CD4-positive, alpha-beta memory T cell (primary cell): Measurements from ENCODE around the gene MYF5. TPM values are rescaled to one million over a fixed set of nuclear protein-coding genes. Genes with fewer than 3 reads are reported as not detected.
"Not testable (repeated sequence)": the region's sequence is repeated elsewhere in the genome, so short reads cannot be mapped to it uniquely, and the experiment has no call there.

ENCODE experiments used
- CTCF ChIA-PET: fragments of 350-600 bp; sonication (Branson Sonifier 250); formaldehyde crosslinking; loops from one replicate; lab custom pipeline; 2021; ENCODE audit warnings: inconsistent platforms; ENCODE audit not compliant: partially characterized antibody; lab: Charles Lee
- POLR2A ChIA-PET: fragments of 350-600 bp; sonication (Branson Sonifier 250); formaldehyde crosslinking; loops from one replicate; lab custom pipeline; 2021; ENCODE audit not compliant: partially characterized antibody; lab: Charles Lee
- DNase-seq, 5 donors: peaks; one replicate each; pipeline versions ENCODE4 v3.0.0 to v3.0.0-alpha.2; 2020 to 2022; ENCODE audit warnings: mixed read lengths in 1 of 5
- H3K27ac ChIP-seq: one replicate; pipeline ENCODE4 v1.7.0; 2013; ENCODE audit warnings: low read depth, low read length
- H3K27me3 ChIP-seq: 2 replicates; pipeline ENCODE4 v1.7.0; 2013; ENCODE audit warnings: mild to moderate bottlenecking, low read length, moderate library complexity; ENCODE audit not compliant: insufficient read depth
- H3K36me3 ChIP-seq: 2 replicates; pipeline ENCODE4 v1.7.0; 2013; ENCODE audit warnings: mild to moderate bottlenecking, low read length, moderate library complexity; ENCODE audit not compliant: insufficient read depth
- H3K4me1 ChIP-seq: 2 replicates; pipeline ENCODE4 v1.7.0; 2013; ENCODE audit warnings: mild to moderate bottlenecking, low read length, moderate library complexity; ENCODE audit not compliant: insufficient read depth
- H3K4me3 ChIP-seq, 2 donors: one replicate each; pipeline ENCODE4 v1.7.0; 2013; ENCODE audit warnings: low read length in 2 of 2, mild to moderate bottlenecking in 1 of 2
- H3K9me3 ChIP-seq, 2 donors: one replicate each; pipeline ENCODE4 v1.7.0; 2013; ENCODE audit warnings: low read length in 2 of 2, control low read depth in 1 of 2; ENCODE audit not compliant: control insufficient read depth in 1 of 2
- H3K27ac Mint-ChIP-seq, 7 donors: one replicate each; pipeline ENCODE4 v1.8.0; 2020 to 2021; ENCODE audit warnings: mixed read lengths in 7 of 7, mild to moderate bottlenecking in 6 of 7, inconsistent platforms in 3 of 7, moderate library complexity in 3 of 7
- H3K27me3 Mint-ChIP-seq, 2 donors: one replicate each; pipeline ENCODE4 v1.8.0; 2020 to 2021; ENCODE audit warnings: mixed read lengths in 2 of 2
- H3K36me3 Mint-ChIP-seq, 2 donors: one replicate each; pipeline ENCODE4 v1.8.0; 2020 to 2021; ENCODE audit warnings: mixed read lengths in 2 of 2, inconsistent platforms in 1 of 2, mild to moderate bottlenecking in 1 of 2
- H3K4me1 Mint-ChIP-seq, 4 donors: one replicate each; pipeline ENCODE4 v1.8.0; 2020 to 2021; ENCODE audit warnings: mixed read lengths in 4 of 4, mild to moderate bottlenecking in 1 of 4
- H3K4me3 Mint-ChIP-seq, 8 donors: one replicate each; pipeline ENCODE4 v1.8.0; 2020 to 2021; ENCODE audit warnings: mixed read lengths in 8 of 8, mild to moderate bottlenecking in 7 of 8, moderate library complexity in 6 of 8, inconsistent platforms in 3 of 8
- H3K9me3 Mint-ChIP-seq, 8 donors: one replicate each; pipeline ENCODE4 v1.8.0; 2020 to 2021; ENCODE audit warnings: mixed read lengths in 8 of 8, mild to moderate bottlenecking in 5 of 8, inconsistent platforms in 3 of 8, moderate library complexity in 1 of 8
- intact Hi-C: fragments of 100-400 bp; cut with micrococcal nuclease; formaldehyde crosslinking; loops from one replicate; pipeline ENCODE4 v1.15.1; 2023
- polyA plus RNA-seq, 2 donors: library from polyadenylated mRNA; unstranded; fragments of 300-500 nt; fragmentation: Illumina TruSeq; gene quantifications; one replicate each; pipeline ENCODE4 v1.2.3, GENCODE V29; 2021
- total RNA-seq, 2 experiments: library from RNA; stranded (reverse); gene quantifications; one replicate each; pipeline ENCODE4 v1.2.3, GENCODE V29; 2021

MYF5 gene
- total RNA-seq (not detected), polyA plus RNA-seq (not detected)

DNA sequence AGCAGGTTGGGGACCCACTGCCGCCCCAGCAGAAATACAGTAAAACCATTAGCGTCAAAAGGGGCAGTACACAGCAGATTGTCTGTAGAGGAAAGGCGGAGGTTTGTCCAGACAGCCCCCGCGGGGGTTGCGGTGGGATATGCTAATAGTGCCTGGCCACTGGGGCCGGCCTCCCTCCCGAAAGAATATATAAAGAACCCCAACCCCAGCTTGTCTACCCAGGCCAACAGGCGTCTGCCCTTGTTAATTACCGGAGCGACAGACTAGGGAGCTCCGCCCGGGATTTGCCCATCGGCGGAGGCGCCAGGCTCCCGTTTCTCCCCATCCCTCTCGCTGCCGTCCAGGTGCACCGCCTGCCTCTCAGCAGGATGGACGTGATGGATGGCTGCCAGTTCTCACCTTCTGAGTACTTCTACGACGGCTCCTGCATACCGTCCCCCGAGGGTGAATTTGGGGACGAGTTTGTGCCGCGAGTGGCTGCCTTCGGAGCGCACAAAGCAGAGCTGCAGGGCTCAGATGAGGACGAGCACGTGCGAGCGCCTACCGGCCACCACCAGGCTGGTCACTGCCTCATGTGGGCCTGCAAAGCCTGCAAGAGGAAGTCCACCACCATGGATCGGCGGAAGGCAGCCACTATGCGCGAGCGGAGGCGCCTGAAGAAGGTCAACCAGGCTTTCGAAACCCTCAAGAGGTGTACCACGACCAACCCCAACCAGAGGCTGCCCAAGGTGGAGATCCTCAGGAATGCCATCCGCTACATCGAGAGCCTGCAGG lies at the start of gene MYF5:
Gene MYF5, plus strand, starts transcription at position 217 of the 774 bp plus-strand sequence. Its CDS starts 152 bp downstream, at position 369.
- Mint-ChIP-seq H3K9me3 (peaks cover 0 to 14% (median 8%) of the 10 kb centered on the region in 8 donors), H3K4me3 (no peak within 1 kb of the TSS), H3K27me3 (peaks cover 3 to 4% of the 10 kb centered on the region in 2 donors), H3K27ac (no peak within 1 kb of the TSS), H3K36me3 (no peaks in the 10 kb centered on the region), H3K4me1 (no peaks in the 10 kb centered on the region)
- Histone ChIP-seq H3K9me3 (no peaks in the 10 kb centered on the region), H3K4me3 (no peak within 1 kb of the TSS), H3K27me3 (no peaks in the 10 kb centered on the region), H3K27ac (no peak within 1 kb of the TSS), H3K36me3 (no peaks in the 10 kb centered on the region), H3K4me1 (no peaks in the 10 kb centered on the region)
- intact Hi-C loops: no loop called here
- POLR2A ChIA-PET: no interaction called here
- CTCF ChIA-PET: no interaction called here
- no peak for DNase-seq

- DNase-seq: no peak
Observed at GRCh38 chr12:80670214-80670613, 46.5 kb upstream of the MYF5 start.

DNA sequence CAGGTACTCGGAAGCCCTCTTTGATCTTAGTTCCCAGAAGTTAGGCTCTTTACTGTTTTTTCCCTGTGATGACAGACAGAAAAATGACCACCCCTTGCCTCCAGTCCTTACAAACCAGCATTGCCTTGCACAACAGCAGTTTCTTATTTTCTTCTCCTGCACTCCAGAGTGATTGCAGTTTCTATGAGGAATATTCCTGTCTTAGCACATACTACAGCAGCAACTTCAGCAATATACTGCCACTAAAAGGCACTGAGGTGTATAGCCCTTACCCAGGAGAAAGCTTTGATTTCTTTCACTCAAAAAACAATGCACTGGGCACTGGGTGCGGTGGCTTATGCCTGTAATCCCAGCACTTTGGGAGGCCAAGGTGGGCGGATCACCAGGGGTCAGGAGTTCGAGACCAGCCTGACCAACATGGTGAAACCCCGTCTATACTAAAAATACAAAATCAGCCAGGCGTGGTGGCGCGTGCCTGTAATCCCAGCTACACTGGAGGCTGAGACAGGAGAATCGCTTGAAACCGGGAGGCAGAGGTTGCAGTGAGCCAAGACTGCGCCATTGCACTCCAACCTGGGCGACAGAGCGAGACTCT lies 40.6 kb upstream of the MYF5 start:
- H3K4me3 ChIP-seq, H3K36me3 Mint-ChIP-seq, H3K36me3 ChIP-seq, H3K4me1 ChIP-seq, intact Hi-C loops, H3K4me1 Mint-ChIP-seq, DNase-seq, H3K27ac Mint-ChIP-seq, H3K9me3 ChIP-seq, H3K27me3 ChIP-seq, H3K4me3 Mint-ChIP-seq, H3K27me3 Mint-ChIP-seq, H3K27ac ChIP-seq, POLR2A ChIA-PET, CTCF ChIA-PET, H3K9me3 Mint-ChIP-seq: not testable (repeated sequence)

More at GRCh38 chr12:80670214-80670613, 46.5 kb upstream of the MYF5 start:
- ChIA-PET CTCF (no interaction called here), POLR2A (no interaction called here)
- Histone ChIP-seq H3K4me3 (no peak overlapping the region), H3K27me3 (no peaks in the 10 kb centered on the region), H3K27ac (no peak overlapping the region), H3K9me3 (no peaks in the 10 kb centered on the region), H3K36me3 (no peaks in the 10 kb centered on the region), H3K4me1 (no peaks in the 10 kb centered on the region)
- Mint-ChIP-seq H3K4me1 (no peaks in the 10 kb centered on the region), H3K27ac (no peak overlapping the region), H3K4me3 (no peak overlapping the region), H3K9me3 (peaks cover 0 to 17% (median 3%) of the 10 kb centered on the region in 8 donors), H3K36me3 (no peaks in the 10 kb centered on the region), H3K27me3 (no peaks in the 10 kb centered on the region)
- intact Hi-C loops: no loop called here

DNA sequence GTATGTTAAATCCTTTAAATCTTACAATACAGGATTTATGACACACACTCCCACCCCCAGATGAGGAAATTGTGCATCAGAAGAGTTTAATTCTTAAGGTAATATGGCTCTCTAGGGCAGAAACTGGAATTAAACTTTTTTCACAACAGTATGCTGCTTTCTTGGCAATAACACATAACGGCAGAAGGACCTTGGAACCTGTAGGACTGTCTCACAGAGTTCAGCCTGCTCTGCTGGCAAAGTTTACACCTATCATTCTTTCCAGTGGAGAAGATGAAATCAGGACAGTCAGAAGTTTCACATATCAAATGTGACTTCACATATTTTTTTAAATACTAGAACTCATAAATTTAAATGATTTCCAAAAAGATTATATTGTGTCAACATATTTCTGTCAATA lies 39.9 kb upstream of the MYF5 start:
- Histone ChIP-seq H3K4me1 (no peaks in the 10 kb centered on the region), H3K27me3 (no peaks in the 10 kb centered on the region), H3K9me3 (no peaks in the 10 kb centered on the region), H3K4me3 (no peak overlapping the region), H3K36me3 (no peaks in the 10 kb centered on the region), H3K27ac (no peak overlapping the region)
- CTCF ChIA-PET: no interaction called here
- H3K4me1 Mint-ChIP-seq: no peaks in the 10 kb centered on the region
- no peak overlapping the region for H3K27ac Mint-ChIP-seq
- H3K36me3 Mint-ChIP-seq: no peaks in the 10 kb centered on the region
- no peaks in the 10 kb centered on the region for H3K27me3 Mint-ChIP-seq
- POLR2A ChIA-PET: no interaction called here
- DNase-seq: no peak
- H3K9me3 Mint-ChIP-seq: peaks cover 0 to 6% (median 0%) of the 10 kb centered on the region in 8 donors
- intact Hi-C loops: no loop called here
- no peak overlapping the region for H3K4me3 Mint-ChIP-seq

GRCh38 chr12:80677994-80678393 lies 38.7 kb upstream of the MYF5 start:
- Histone ChIP-seq H3K9me3 (no peaks in the 10 kb centered on the region), H3K4me3 (no peak overlapping the region), H3K36me3 (no peaks in the 10 kb centered on the region), H3K27ac (no peak overlapping the region), H3K27me3 (no peaks in the 10 kb centered on the region), H3K4me1 (no peaks in the 10 kb centered on the region)
- no peak overlapping the region for H3K4me3 Mint-ChIP-seq
- H3K4me1 Mint-ChIP-seq: no peaks in the 10 kb centered on the region
- CTCF ChIA-PET: no interaction called here
- no peak overlapping the region for H3K27ac Mint-ChIP-seq
- H3K27me3 Mint-ChIP-seq: no peaks in the 10 kb centered on the region
- POLR2A ChIA-PET: no interaction called here
- H3K9me3 Mint-ChIP-seq: peaks cover 0 to 4% (median 0%) of the 10 kb centered on the region in 8 donors
- intact Hi-C loops: no loop called here
- no peaks in the 10 kb centered on the region for H3K36me3 Mint-ChIP-seq
- no peak for DNase-seq

DNA sequence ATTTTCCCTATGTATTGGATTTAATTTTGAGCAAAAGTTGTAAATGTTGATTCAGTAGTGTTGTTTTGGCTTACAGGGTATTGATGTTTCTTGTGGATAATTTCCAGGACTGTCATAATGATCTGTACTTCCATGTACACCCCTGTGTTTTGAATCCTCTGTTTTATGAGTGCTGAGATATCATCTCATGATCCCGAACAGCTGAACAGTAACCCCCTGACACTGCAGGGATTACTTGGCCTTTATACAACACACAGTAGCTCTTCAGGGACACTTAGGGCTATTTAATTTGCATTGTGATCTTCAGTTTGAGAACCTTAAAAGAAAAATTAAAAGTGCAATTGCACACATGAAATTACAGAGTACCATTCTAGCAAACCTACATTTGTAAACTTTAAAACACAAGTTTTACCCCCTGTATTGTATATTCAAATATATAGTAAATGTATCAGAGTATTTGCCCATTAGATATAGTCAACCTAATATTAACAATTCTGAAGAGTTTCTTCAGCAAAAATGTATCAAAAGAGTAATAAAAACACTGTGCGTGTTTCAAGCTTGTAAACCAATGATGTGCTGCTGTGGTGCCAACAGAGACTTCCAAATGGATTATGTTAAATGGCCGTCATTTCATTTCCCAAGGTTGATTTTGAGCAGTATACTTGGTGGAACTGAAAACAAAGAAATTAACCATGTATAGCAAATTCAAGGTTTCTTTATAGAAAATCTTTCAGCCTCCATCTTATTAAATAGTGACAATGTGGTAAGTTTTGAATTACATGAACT lies 37.2 kb upstream of the MYF5 start:
- Mint-ChIP-seq H3K27me3 (no peaks in the 10 kb centered on the region), H3K4me3 (no peak overlapping the region), H3K9me3 (peaks cover 0 to 7% (median 0%) of the 10 kb centered on the region in 8 donors), H3K4me1 (no peaks in the 10 kb centered on the region), H3K27ac (no peak overlapping the region), H3K36me3 (no peaks in the 10 kb centered on the region)
- intact Hi-C loops: no loop called here
- ChIA-PET CTCF (no interaction called here), POLR2A (no interaction called here)
- DNase-seq: no peak
- Histone ChIP-seq H3K9me3 (no peaks in the 10 kb centered on the region), H3K4me3 (no peak overlapping the region), H3K36me3 (no peaks in the 10 kb centered on the region), H3K27me3 (no peaks in the 10 kb centered on the region), H3K27ac (no peak overlapping the region), H3K4me1 (no peaks in the 10 kb centered on the region)

DNA sequence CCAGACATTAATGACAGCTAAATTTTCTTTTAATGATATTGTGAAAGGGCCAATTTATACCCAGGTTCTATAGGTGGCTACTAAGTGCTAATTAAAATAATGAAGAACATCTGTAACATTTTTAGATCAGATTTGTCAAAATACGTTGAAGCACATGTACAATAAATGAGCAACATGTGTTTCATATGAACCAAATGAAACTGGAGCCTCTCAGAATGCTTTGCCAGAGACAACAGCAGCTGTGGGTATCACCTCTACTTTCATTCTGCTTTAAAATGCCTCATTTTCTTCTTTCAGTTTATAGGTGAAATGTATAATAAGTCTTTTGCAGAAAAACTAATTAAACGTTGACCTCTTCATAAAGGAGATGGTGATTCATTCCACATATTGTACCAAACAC lies 35.4 kb upstream of the MYF5 start:
- Mint-ChIP-seq H3K36me3 (no peaks in the 10 kb centered on the region), H3K9me3 (peaks cover 0 to 7% (median 2%) of the 10 kb centered on the region in 8 donors), H3K27me3 (no peaks in the 10 kb centered on the region), H3K4me1 (no peaks in the 10 kb centered on the region), H3K27ac (no peak overlapping the region), H3K4me3 (no peak overlapping the region)
- Histone ChIP-seq H3K4me3 (no peak overlapping the region), H3K27me3 (no peaks in the 10 kb centered on the region), H3K27ac (no peak overlapping the region), H3K36me3 (no peaks in the 10 kb centered on the region), H3K4me1 (no peaks in the 10 kb centered on the region), H3K9me3 (no peaks in the 10 kb centered on the region)
- CTCF ChIA-PET: no interaction called here
- POLR2A ChIA-PET: no interaction called here
- DNase-seq: no peak
- intact Hi-C loops: no loop called here
